Fibroblast of peridontal ligament (primary cell): ENCODE results near the gene TGFB3.
"Not testable (repeated sequence)": the region's sequence is repeated elsewhere in the genome, so short reads cannot be mapped to it uniquely, and the experiment has no call there.

Experiments
- DNase-seq: peaks from one replicate; pipeline ENCODE4 v3.0.0-alpha.2; 2010; ENCODE audit errors: extremely low read depth

The TGFB3 gene

GRCh38 chr14:75960231-75960630, 21.6 kb downstream of the TGFB3 start:
- no peak for DNase-seq

DNA sequence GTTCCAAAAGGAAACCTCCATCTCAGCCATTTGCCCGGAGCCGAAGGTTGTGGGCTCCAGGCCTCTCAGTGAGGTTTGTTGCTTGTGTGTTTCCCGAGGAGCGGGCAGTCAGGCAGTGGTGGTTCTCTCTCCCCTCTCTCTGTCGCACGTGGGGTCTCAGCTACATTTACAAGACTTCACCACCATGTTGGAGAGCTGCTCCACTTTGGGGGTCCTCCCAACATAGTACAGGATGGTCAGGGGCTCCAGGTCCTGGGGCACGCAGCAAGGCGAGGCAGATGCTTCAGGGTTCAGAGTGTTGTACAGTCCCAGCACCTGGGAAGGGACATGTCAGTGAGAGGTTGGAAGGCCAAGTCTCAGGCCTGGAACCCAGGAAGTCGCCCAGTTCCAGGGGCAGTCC, 22.8 kb downstream of the TGFB3 start:
- no peak for DNase-seq

GRCh38 chr14:75952489-75952888, 29.3 kb downstream of the TGFB3 start:
- DNase-seq = no peak

DNA sequence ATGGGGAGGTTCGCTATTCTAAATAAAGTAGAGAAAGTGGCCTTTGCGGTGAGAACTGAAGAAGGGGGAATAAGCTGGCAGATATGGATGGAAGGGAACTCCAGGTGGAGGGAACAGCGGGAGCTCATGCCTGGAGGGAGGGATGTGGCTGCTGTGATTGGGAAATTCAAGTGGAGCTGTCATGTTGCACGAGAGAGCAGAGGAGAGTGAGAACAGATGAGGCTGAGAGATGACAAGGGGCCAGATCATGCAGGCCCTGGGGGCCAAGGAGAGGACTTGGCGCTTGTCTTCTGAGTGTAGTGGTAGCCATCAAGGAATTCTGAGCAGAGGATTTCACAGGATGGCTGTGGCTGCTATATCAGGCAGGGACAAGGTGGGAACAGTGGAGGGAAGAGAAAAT, 35.0 kb downstream of the TGFB3 start:
- no peak for DNase-seq

DNA sequence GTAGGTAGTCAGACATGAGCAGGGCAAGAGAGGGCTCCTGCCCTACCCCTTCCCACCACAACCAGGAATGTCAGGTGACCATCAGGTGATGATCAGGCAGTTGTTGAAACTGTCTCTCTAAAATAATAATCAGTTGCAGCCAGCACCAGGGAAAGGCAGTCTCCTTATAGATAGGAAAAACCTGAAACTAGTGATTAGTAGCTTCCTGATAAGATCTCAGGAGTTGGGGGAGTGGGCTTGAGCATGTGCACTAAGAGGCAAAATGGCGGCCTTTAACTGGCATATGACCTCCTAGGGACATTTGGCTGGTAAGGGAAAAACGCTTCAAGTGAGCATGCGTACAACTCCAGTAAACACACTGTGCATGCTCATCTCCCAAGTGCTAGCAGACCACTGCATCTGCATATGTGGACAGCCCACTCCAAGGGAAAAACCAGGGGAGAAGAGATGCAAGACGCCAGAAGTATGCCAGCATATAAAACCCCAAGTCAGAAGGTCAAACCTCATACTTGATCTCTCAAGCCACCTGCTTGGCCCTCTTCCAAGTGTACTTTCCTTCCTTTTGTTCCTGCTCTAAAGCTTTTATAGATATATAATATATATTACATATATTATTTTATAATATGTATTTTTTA, 37.1 kb downstream of the TGFB3 start:
- DNase-seq = no peak

- DNase-seq = peak; percentile 44
Observed at GRCh38 chr14:75941030-75941429, 40.8 kb downstream of the TGFB3 start.

DNA sequence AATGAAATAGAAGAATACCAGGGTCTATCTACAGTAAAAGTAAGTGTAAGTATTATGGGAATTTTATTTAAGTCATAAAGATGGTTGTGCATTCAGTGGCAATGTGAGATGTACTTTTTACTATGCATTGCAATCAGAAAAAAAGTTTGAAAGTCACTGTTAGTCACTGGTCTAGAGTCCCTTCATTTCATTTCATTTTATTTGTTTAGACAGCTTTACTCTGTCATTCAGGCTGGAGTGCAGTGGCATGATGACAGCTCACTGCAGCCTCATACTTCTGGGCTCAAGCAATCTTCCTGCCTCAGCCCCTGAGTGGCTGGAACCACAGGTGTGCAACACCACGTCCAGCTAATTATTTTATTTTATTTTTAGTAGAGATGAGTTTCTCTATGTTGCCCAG, 42.6 kb downstream of the TGFB3 start:
- no peak for DNase-seq

DNA sequence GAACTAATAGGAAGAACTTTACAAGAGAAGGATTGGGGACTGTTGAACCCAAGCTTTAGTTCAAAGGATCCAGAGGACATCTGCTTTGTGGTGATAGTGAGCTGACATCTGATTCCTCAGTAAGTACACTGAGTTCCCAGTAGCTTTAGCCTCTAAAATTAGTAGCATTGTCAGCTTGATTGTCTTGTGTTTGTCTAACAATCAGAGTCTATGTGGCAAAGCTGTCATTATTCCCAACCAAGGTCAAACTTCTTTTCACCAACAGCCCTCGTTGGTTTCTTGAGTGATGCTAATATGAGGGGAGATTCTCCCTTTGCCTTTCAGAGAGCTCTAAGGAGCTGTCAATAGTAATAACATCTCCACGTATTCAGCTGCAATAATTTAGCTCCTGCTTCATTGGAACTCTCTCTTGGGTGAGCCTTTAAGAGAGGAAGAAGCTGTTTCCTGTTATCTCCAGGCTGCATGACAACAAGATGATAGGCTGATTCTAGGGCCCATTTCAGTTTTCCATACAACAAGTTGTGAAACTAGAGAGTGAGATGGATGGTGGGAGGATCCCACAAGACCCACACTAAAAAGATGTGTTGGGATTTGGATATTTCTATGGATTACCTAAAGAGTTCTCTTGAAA, 46.7 kb downstream of the TGFB3 start:
- DNase-seq = no peak

- no peak for DNase-seq
Observed at GRCh38 chr14:75933712-75934296, 48.0 kb downstream of the TGFB3 start.

DNA sequence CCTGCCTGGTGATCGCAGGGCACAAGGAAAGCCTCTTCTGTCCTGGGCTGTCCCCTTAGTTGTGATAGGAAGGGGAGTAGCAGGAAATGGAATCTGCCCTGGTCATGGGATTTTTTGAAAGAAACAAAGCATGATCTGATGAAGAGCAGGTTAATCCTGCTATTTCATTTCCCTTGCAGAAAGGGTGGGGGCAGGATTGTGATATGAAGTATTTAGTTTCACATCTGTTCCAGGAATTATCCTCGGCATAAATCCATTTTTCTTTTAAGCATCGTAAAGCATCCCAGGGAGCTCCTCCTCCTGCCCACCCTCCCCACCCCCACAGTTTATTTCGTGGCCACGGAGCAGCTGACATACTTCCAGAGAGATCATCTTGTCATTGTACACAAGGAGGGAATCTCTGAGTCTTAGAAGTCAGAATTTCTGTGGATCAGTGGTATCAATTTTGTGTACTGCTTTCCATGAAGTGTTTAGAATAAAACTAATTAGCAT, 53.1 kb downstream of the TGFB3 start:
- peak; percentile 40 for DNase-seq

GRCh38 chr14:75927564-75928087, 54.2 kb downstream of the TGFB3 start:
- DNase-seq = no peak

- no peak for DNase-seq
Observed at GRCh38 chr14:75926431-75927115, 55.2 kb downstream of the TGFB3 start.

- not testable (repeated sequence) for DNase-seq
Observed at GRCh38 chr14:75925141-75925840, 56.5 kb downstream of the TGFB3 start.

- DNase-seq = not testable (repeated sequence)
Observed at GRCh38 chr14:75920421-75920820, 61.4 kb downstream of the TGFB3 start.

DNA sequence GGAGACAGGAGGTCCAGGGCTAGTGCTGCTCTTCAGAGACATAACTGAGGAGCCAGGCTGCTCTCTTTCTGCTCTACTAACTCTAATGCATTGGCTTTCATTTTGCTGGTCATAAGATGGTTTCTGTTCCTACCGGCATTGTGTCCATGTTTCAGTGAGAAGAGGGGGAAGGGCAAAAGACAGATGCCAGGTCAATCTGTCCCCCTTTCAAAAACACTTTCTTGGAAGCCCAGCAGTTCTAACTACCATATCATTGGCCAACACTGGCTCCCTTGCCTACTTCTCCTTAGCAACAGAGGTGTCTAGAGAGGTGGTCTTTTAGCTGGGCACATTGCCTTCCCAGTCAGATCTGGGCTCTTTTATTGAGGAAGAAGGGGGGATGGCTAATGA, 63.9 kb downstream of the TGFB3 start:
- no peak for DNase-seq

DNA sequence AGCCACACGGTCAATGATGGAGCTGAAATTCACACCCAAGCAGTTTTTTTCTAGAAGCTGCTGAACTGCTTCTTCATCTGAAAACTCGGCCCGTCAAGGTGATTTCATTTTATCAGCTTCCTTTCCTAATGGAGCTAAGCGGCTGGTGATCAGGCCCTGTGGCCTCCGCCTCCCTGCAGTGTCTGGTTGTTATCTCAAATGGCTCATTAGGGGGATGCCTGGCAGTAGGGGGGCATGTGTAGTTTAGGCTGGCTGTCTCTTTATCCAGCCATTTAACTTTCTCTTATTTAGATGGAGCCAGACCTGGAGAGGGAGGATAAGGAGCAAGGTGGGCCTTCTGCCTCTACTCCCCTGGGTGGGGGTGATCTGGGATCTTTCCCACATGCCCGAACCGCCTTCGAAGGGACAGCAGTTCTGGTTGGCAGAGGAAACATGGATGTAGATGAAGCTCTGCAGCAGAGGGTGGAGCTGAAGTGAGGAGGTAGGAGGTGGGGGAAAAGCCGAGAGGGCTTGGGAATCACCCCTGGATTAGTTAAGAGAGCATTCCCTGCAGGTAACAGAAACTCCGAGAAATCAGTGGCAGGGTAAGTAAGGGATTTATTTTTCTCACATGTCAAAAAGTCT, 64.4 kb downstream of the TGFB3 start:
- DNase-seq = no peak

DNA sequence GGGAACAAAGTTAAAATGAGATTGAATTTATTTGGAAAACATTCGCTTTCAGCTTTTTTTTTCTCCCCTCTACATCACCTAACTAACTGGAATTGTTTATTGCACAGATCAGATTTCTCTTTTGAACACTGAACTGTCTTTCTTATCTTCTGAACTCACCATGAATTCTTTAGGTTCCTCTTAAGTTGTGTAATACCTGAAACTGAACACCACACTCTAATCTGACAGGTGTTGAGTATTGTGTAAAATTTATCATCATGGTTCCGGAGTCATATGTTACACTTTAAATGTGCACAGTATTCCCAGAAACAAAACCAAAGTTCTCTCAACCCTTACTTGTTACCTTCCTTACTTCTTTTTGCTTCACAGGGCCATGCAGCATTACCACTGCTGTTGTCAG, 66.8 kb downstream of the TGFB3 start:
- DNase-seq = no peak

DNA sequence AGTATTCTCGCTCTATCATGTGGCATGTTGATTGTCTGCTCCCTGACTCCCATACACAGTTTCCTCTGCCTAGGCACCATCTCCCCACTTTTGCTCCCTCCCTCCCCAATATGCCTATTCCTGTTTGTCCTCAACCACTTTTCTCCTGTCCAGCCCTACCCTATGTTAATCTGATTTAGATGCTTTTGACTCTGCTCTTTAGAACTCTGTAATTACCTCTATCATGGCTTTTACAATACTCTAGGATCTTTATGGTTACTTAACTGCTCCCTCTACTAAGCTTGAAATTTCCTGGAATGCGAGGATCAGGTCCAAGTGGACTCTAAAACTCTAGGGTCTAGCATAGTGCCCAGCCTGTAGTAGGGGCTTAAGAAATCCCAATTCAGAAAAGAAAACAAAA, 68.6 kb downstream of the TGFB3 start:
- no peak for DNase-seq

GRCh38 chr14:75911883-75912282, 69.9 kb downstream of the TGFB3 start:
- no peak for DNase-seq

DNA sequence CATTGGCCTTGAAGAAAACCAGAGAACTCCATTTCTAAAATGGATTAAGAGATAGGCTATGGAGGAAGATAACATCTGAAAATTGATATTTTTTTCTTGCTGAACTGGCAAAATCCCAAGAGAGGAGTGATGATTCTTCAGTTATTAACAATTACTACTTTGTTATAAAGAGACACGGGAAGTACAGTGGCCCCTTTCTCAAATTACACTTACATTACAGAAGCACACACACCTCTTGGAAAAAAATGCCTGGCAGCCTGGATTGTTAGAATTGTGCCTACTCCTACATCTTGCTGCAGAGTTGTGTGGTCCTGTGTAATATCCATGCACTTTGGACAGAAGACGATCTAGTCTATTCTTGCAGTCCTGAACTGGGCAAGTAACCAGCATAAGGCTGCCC, 71.7 kb downstream of the TGFB3 start:
- no peak for DNase-seq

DNA sequence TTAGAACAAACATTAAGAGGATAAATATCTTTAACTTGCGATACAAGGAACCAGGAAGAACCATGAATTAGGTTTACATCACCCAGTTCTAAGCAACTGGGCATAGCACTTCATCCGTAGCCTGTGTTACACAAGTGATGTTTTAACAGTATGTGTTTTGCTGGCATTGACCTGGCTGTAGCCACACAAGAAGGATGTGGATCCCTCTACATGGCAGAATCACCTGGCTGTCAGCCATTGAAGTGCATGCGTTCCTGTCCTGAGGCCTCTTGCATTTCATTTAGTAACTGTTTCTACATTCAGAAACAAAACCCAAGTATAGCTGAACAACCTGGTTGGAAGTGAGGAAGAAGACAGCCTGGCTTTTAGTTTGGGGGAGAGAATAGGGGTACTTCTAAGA, 72.2 kb downstream of the TGFB3 start:
- DNase-seq = no peak
